ENCODE data around the gene HSPA9. TPM values are rescaled to one million over a fixed set of nuclear protein-coding genes. Genes with fewer than 3 reads are reported as not detected.

HSPA9 gene
- total and polyA plus RNA-seq, 2 of the 13 experiments (the other 11 are each of a cell fraction or from before 2014, with no cell fraction given): 165 to 478 TPM

DNA sequence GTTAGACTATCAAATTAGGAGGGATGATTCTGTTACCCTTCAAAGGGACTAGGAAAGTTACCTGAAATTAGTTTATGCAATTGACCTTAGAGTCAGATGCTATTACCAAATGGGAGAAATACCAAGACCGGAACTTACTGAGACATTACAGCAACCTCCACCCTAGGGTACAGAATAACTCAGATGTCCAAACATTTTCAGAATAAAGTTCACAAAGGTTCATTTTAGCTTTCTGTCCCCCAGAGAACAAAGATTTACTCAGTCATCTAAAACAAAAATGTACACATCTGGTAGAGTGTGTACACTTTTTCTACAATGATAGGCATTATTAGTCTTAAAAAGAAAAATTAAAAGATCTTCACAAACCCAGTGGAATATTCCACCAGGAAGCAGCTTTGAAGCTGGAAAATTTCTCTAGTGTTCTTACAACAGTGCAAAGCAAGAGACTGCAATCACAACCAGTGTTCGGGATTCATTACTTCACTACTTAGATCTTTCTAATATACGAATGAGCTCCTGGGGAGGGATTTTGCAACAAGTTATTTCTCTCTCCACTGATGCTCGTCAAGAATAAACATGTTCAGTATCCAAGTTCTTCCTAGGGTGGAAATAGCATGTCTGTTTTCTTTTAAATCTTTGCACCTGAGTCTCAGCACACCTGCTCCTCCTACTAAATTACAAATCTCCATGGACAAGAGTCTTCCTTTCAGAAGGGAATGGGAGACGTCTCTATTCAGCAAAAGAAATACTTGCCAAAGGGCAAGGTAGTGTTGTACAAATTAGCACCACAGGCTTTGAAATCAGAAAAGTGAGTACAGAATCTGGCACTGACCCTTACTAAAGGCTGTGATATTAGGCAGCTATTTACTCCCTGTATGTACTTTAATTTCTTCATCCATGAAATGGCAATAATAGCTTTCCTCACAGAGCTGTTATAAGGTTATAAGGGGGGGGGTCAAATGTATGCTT, 40.9 kb downstream of the HSPA9 start (continued):
- TF ChIP-seq CHD2 (IDR thresholded peaks at IDR 0.05; ENCODE audit: low read depth, low read length) (no peak), ZC3H13 (CRISPR knock-in tag; IDR thresholded peaks at IDR 0.05) (no peak), POLR2AphosphoS2 (IDR thresholded peaks at IDR 0.05; ENCODE audit: low read depth, low read length) (peak; percentile 62), NFYC (CRISPR knock-in tag; IDR thresholded peaks at IDR 0.05) (no peak), NCOA2 (CRISPR knock-in tag; IDR thresholded peaks at IDR 0.05) (peak; percentile 78), ZNF577 (CRISPR knock-in tag; IDR thresholded peaks at IDR 0.05; ENCODE audit: borderline replicate concordance, low read depth) (no peak), ZNF670 (CRISPR knock-in tag; IDR thresholded peaks at IDR 0.05; ENCODE audit: borderline replicate concordance) (no peak), XRCC5 (optimal IDR thresholded peaks at IDR 0.05; ENCODE audit: low read length) (no peak), MAFF (IDR thresholded peaks at IDR 0.05; ENCODE audit: low read depth, low read length) (no peak), ZNF607 (CRISPR knock-in tag; IDR thresholded peaks at IDR 0.05; ENCODE audit: borderline replicate concordance) (no peak), KAT8 (CRISPR knock-in tag; IDR thresholded peaks at IDR 0.05) (no peak; the same call in 1 of the 2 replicates), SSRP1 (CRISPR knock-in tag; IDR thresholded peaks at IDR 0.05) (0 out of 2 replicates have a peak, but pooled peaks have one; percentile 49), SAFB2 (CRISPR knock-in tag; IDR thresholded peaks at IDR 0.05; ENCODE audit: borderline replicate concordance, low read depth) (no peak), MLX (CRISPR knock-in tag; IDR thresholded peaks at IDR 0.05) (no peak), ZC3H4 (CRISPR knock-in tag; IDR thresholded peaks at IDR 0.05; ENCODE audit: borderline replicate concordance) (no peak), ARNT2 (CRISPR knock-in tag; IDR thresholded peaks at IDR 0.05; ENCODE audit: low read depth) (no peak), ZNF282 (IDR thresholded peaks at IDR 0.05; ENCODE audit: partially characterized antibody) (no peak), ERF (CRISPR knock-in tag; IDR thresholded peaks at IDR 0.05) (no peak), ZNF672 (CRISPR knock-in tag; IDR thresholded peaks at IDR 0.05) (no peak), RFXAP (CRISPR knock-in tag; IDR thresholded peaks at IDR 0.05; ENCODE audit: borderline replicate concordance) (no peak), AKAP8 (CRISPR knock-in tag; IDR thresholded peaks at IDR 0.05) (no peak), ZNF343 (CRISPR knock-in tag; IDR thresholded peaks at IDR 0.05) (no peak), FOXJ3 (CRISPR knock-in tag; IDR thresholded peaks at IDR 0.05; ENCODE audit: borderline replicate concordance) (peak; percentile 38; the same call in 1 of the 2 replicates), ZNF83 (CRISPR knock-in tag; IDR thresholded peaks at IDR 0.05; ENCODE audit: borderline replicate concordance) (no peak), ZNF234 (CRISPR knock-in tag; conservative IDR thresholded peaks at IDR 0.05) (no peak)
- TF ChIP-seq, protein P1, sequence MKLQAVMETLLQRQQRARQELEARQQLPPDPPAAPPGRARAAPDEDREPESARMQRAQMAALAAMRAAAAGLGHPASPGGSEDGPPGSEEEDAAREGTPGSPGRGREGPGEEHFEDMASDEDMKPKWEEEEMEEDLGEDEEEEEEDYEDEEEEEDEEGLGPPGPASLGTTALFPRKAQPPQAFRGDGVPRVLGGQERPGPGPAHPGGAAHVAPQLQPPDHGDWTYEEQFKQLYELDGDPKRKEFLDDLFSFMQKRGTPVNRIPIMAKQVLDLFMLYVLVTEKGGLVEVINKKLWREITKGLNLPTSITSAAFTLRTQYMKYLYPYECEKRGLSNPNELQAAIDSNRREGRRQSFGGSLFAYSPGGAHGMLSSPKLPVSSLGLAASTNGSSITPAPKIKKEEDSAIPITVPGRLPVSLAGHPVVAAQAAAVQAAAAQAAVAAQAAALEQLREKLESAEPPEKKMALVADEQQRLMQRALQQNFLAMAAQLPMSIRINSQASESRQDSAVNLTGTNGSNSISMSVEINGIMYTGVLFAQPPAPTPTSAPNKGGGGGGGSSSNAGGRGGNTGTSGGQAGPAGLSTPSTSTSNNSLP (IDR thresholded peaks at IDR 0.05; ENCODE audit: low read depth, low read length): no peak; the same call in 1 of the 2 replicates
